IgD-negative memory B cell (primary cell): Measurements from ENCODE around the gene SLC35F3. TPM values are rescaled to one million over a fixed set of nuclear protein-coding genes. Genes with fewer than 3 reads are reported as not detected.
"Not testable (repeated sequence)": the region's sequence is repeated elsewhere in the genome, so short reads cannot be mapped to it uniquely, and the experiment has no call there.

Experiments used
- H3K27ac Mint-ChIP-seq, 3 donors: one replicate each; pipeline ENCODE4 v1.8.0; 2020 to 2022; ENCODE audit warnings: mild to moderate bottlenecking in 3 of 3, mixed read lengths in 3 of 3, moderate library complexity in 1 of 3
- H3K27me3 Mint-ChIP-seq: one replicate; pipeline ENCODE4 v1.8.0; 2021; ENCODE audit warnings: mixed read lengths
- H3K36me3 Mint-ChIP-seq: one replicate; pipeline ENCODE4 v1.8.0; 2020; ENCODE audit warnings: mild to moderate bottlenecking, mixed read lengths
- H3K4me1 Mint-ChIP-seq, 3 donors: one replicate each; pipeline ENCODE4 v1.8.0; 2020 to 2022; ENCODE audit warnings: mixed read lengths in 3 of 3, mild to moderate bottlenecking in 1 of 3
- H3K4me3 Mint-ChIP-seq, 4 donors: one replicate each; pipeline ENCODE4 v1.8.0; 2020 to 2022; ENCODE audit warnings: mild to moderate bottlenecking in 4 of 4, mixed read lengths in 4 of 4, moderate library complexity in 3 of 4
- H3K9me3 Mint-ChIP-seq, 3 donors: one replicate each; pipeline ENCODE4 v1.8.0; 2020 to 2021; ENCODE audit warnings: mixed read lengths in 3 of 3, mild to moderate bottlenecking in 1 of 3
- polyA plus RNA-seq: library from polyadenylated mRNA; unstranded; fragments of 300-500 nt; fragmentation: Illumina TruSeq; gene quantifications from one replicate; pipeline ENCODE4 v1.2.3, GENCODE V29; 2021

SLC35F3 gene
- polyA plus RNA-seq, 1 donor from 2014 or later: not detected

DNA sequence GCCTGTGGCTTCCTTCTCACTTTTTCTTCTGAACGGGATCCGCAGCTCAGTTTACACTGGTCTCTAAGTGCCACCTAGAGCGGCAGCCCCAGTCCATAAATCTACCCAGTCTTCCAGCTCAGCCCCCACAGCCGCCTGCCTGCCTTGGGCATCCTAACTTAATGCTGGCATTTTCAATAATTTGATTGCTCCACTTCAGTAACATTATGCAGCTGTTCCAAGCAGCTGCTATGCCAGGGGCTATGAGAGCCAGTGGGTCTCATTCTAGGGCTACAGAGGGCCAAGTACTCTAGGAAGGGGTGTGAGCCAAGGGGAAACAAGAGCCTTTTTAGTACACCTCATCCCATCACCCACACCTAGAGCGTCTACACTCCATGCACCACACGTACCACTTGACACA lies 420.3 kb downstream of the SLC35F3 start:
- peaks cover 10 to 21% (median 20%) of the 10 kb centered on the region in 3 donors for H3K4me1 Mint-ChIP-seq
- H3K9me3 Mint-ChIP-seq: no peaks in the 10 kb centered on the region
- H3K36me3 Mint-ChIP-seq: peaks cover 2% of the 10 kb centered on the region
- H3K27me3 Mint-ChIP-seq: peaks cover 13% of the 10 kb centered on the region
- no peak overlapping the region for H3K4me3 Mint-ChIP-seq
- no peak overlapping the region for H3K27ac Mint-ChIP-seq

DNA sequence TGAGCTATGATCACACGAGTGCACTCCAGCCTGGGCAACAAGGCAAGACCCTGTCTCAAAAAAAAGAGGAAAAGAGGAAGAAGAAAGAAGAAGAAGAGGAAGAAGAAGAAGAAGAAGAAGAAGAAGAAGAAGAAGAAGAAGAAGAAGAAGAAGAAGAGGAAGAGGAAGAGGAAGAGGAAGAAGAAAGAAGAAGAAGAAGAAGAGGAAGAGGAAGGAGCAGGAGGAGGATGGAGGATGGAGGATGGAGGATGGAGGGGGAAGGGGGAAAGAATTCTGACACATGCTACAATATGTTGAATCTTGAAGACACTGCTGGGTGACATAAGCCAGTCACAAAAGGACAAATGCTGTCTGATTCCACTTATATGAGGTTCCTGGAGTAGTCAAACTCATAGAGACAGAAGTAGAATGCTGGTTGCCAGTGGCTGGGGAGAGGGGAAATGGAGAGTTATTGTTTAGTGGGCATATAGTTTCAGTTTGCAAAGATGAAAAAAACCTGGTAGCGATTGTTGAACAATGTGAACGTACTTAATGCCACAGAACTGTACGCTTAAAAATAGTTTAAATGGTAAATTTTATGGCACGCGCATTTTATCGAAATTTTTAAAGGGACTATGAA lies 421.5 kb downstream of the SLC35F3 start:
- H3K36me3 Mint-ChIP-seq: peaks cover 2% of the 10 kb centered on the region
- H3K4me3 Mint-ChIP-seq: peak overlapping the region; percentile 81 to 89 (median 84)
- peaks cover 13 to 26% (median 24%) of the 10 kb centered on the region in 3 donors for H3K4me1 Mint-ChIP-seq
- H3K27ac Mint-ChIP-seq: peak overlapping the region; percentile 15 to 76 (median 61)
- no peaks in the 10 kb centered on the region for H3K9me3 Mint-ChIP-seq
- H3K27me3 Mint-ChIP-seq: peaks cover 14% of the 10 kb centered on the region

DNA sequence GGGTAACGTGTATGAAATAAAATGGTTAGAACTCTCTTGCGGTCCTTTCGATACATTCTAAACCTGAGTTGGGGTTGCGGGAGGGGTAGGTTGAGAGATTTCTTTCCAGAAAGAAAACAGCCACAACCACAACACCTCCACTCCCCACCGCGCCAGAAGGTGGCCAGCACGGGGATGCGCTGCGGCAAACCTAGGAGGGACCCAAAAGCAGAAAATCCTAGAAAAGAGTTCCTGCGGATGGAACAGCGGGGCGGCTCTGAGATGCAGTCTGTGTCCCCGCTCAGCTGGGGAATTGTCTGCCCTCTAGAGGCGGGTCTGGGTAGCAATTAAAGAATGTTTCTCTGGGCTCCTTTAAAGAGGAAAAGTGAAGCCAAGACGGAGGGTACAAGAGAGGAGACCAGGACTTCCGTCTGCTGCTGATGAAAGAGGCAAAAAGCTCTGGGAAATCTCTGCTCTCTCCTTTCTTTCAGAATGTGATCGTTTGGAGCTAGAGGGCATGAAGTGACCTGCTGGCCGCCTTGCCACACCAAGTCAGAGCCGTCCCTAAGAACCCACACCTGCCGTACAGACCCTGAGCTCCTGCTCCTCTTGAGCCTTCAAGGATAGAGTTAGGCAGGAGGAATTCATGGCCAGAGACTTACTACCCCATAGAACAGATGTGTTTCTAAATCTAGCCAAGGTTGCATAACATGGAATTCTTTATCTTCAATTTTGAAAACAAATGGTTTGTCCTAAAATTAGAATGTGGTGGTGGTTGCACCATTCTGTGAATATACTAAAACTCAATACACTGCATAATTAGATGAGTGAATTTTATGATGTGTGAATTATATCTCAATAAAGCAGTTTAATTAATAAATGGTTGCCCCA lies 422.3 kb downstream of the SLC35F3 start:
- peaks cover 13 to 26% (median 22%) of the 10 kb centered on the region in 3 donors for H3K4me1 Mint-ChIP-seq
- H3K27ac Mint-ChIP-seq: peak overlapping the region; percentile 15 to 76 (median 61)
- H3K36me3 Mint-ChIP-seq: peaks cover 2% of the 10 kb centered on the region
- H3K27me3 Mint-ChIP-seq: peaks cover 10% of the 10 kb centered on the region
- H3K9me3 Mint-ChIP-seq: no peaks in the 10 kb centered on the region
- H3K4me3 Mint-ChIP-seq: peak overlapping the region; percentile 81 to 89 (median 84)

DNA sequence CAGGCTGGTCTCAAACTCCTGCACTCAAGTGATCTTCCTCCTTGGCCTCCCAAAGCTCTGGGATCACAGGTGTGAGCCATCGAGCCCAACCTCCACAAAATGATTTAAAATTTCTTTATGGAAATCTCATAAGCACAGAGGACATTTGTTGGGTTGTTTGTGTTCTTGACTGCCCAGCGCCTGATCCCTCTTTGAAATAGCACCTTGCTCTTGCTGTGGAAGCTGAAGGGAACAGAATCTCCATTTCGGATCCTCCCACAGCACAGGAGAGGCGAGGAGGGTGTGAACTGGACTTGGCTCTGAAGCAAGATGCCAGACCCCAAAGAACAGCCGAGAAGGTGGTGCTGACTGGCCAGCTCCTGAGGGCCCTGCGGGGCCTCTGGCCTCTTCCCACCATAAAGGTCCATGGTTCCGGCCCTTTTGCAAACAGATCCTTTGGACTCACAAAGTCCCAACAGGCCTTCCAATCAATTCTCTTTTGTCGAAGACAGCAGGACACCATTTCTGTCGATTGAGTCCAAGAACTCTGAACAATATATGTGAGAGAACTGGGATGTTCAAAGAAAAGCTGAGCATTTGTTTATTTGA lies 423.2 kb downstream of the SLC35F3 start:
- Mint-ChIP-seq H3K9me3 (peaks cover 0 to 2% (median 0%) of the 10 kb centered on the region in 3 donors), H3K27ac (no peak overlapping the region), H3K4me1 (peaks cover 13 to 21% (median 17%) of the 10 kb centered on the region in 3 donors), H3K27me3 (peaks cover 10% of the 10 kb centered on the region), H3K4me3 (no peak overlapping the region), H3K36me3 (peaks cover 2% of the 10 kb centered on the region)

DNA sequence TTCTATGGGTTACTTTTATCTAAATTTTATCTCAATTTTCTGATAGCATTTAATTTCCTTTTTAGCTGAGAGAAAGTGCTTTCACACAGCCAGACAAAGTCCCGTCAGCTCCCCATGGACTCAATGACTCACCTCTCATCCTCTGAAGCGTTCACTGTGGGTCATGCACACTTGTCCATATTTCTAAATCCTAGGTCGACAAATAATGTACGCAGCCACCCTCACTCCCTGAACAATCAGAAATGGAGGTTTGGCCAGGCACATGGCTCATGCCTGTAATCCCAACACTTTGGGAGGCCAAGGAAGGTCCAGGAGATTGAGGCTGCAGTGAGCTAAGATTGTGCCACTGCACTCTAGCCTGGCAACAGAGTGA lies 426.4 kb downstream of the SLC35F3 start:
- no peaks in the 10 kb centered on the region for H3K36me3 Mint-ChIP-seq
- H3K27me3 Mint-ChIP-seq: peaks cover 9% of the 10 kb centered on the region
- peaks cover 2 to 5% (median 2%) of the 10 kb centered on the region in 3 donors for H3K9me3 Mint-ChIP-seq
- H3K4me1 Mint-ChIP-seq: peaks cover 12 to 15% (median 12%) of the 10 kb centered on the region in 3 donors
- peak overlapping the region in 1 of 3 donors; percentile 24 for H3K27ac Mint-ChIP-seq
- peak overlapping the region in 1 of 4 donors; percentile 72 for H3K4me3 Mint-ChIP-seq

DNA sequence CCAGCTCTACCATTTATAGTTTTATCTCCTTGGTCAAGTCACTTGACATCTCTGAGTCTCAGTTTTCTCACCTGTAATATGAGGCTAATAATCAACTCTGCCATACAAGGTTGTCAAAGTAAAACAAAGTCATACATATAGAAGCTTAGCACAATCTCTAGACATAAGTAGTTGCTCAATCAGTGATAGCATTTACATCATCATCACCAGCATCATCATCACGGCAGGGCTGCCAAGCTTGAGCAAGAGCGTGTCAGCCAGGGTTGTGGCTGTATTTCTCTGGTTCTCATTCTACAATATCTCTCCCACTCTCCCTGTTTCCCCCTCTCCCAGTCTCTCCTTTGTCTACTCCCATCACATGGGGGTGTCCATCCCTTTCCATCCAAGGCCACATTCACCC lies 427.0 kb downstream of the SLC35F3 start:
- Mint-ChIP-seq H3K9me3 (peaks cover 3 to 10% (median 9%) of the 10 kb centered on the region in 3 donors), H3K27ac (peak overlapping the region in 1 of 3 donors; percentile 71), H3K36me3 (no peaks in the 10 kb centered on the region), H3K27me3 (peaks cover 11% of the 10 kb centered on the region), H3K4me3 (peak overlapping the region in 1 of 4 donors; percentile 51), H3K4me1 (peaks cover 8 to 10% (median 8%) of the 10 kb centered on the region in 3 donors)

DNA sequence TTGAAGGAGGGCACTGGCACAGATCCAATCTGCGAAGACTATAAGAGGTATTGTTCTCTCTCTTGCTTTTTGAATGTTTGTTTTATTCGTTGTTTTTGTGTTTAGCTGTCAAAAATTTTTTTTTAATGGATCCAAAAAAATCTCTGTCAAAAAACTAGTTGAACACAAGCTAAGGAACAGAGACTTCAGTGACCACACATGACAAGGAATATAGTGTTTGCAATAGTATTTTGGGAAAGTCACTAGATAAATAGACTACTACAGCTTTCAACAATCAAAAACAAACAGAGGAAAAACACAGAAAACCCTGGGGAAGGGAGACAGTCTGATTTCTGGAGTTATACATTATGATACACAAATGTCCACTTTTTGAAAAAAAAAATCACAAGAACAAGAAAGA lies 431.9 kb downstream of the SLC35F3 start:
- H3K9me3 Mint-ChIP-seq: peaks cover 8 to 28% (median 22%) of the 10 kb centered on the region in 3 donors
- H3K27ac Mint-ChIP-seq: no peak overlapping the region
- no peaks in the 10 kb centered on the region for H3K4me1 Mint-ChIP-seq
- H3K4me3 Mint-ChIP-seq: no peak overlapping the region
- peaks cover 3% of the 10 kb centered on the region for H3K36me3 Mint-ChIP-seq
- H3K27me3 Mint-ChIP-seq: peaks cover 7% of the 10 kb centered on the region

DNA sequence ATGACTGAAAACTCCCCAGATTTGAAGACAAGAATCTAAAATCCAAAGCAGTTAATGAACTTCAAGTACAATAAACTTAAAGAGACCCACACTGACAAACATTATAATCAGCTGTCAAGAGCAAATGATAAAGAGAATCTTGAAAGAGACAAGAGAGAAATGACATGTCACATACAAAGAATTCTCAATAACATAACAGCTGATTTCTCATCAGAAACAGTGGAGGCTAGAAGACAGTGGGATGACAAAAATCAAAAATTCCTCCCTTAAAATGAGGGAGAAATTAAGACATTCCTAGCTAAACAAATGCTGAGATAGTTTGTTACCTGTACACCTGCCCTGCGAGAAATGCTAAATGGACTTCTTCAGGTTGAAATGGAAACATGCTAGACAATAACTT lies 432.8 kb downstream of the SLC35F3 start:
- Mint-ChIP-seq H3K9me3 (peaks cover 6 to 28% (median 22%) of the 10 kb centered on the region in 3 donors), H3K36me3 (peaks cover 3% of the 10 kb centered on the region), H3K27me3 (peaks cover 7% of the 10 kb centered on the region), H3K4me1 (no peaks in the 10 kb centered on the region), H3K27ac (no peak overlapping the region), H3K4me3 (no peak overlapping the region)

DNA sequence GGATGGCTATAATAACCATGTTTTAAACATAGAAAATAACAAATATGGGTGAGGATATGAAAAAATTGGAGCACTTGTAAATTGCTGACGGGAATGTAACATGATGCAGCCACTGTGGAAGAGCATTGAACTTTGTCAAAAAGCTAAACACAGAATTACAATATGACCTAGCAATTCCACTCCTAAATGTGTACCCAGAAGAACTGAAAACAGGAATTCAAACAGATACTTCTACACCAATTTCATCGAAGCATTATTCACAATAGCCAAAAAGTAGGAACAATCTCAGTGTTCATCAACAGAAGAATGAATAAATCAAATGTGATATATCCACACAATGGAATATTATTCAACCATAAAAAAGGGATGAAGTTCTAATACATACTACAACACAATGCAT lies 436.1 kb downstream of the SLC35F3 start:
- peaks cover 6 to 28% (median 20%) of the 10 kb centered on the region in 3 donors for H3K9me3 Mint-ChIP-seq
- H3K27ac Mint-ChIP-seq: no peak overlapping the region
- no peaks in the 10 kb centered on the region for H3K4me1 Mint-ChIP-seq
- peaks cover 2% of the 10 kb centered on the region for H3K27me3 Mint-ChIP-seq
- no peak overlapping the region for H3K4me3 Mint-ChIP-seq
- peaks cover 3% of the 10 kb centered on the region for H3K36me3 Mint-ChIP-seq

DNA sequence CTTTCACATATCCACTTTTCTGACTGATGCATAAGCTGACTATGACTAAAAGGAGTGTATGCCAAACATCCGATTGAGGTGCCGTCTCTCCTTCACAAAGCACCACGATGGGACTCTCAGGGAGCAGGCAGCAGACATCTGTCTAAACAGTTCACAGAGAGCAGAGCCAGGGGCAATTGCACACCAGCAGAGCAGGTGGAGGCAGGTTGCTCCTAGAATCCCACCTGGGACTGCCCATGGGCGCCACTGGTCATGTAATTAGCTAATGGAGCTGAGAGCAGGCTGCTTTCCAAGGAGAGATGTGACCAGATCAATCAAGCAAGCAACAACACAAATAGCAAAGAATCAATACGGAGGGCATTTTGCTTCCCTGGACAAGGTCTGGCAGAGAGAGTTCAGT lies 438.3 kb downstream of the SLC35F3 start:
- Mint-ChIP-seq H3K4me3 (no peak overlapping the region), H3K27me3 (no peaks in the 10 kb centered on the region), H3K9me3 (peaks cover 0 to 12% (median 4%) of the 10 kb centered on the region in 3 donors), H3K36me3 (peaks cover 3% of the 10 kb centered on the region), H3K4me1 (no peaks in the 10 kb centered on the region), H3K27ac (no peak overlapping the region)

DNA sequence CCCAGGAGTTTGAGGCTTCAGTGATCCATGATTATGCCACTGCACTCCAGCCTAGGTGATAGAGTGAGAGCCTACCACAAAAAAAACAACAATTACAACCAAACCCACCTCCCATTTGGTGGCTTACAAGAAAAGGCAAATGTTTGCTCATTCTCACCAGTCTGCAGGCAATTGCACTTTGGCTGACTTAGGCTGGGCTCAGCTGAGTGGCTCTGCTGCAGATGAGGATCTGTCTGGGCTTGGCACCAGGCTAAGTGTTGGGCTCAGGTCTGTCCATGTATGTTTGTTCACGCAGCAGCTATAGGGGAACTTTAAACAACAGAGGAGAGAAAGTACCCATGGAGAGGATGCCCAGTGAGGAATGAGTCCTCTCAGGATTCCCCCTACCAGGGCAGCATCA lies 440.8 kb downstream of the SLC35F3 start:
- Mint-ChIP-seq H3K4me3 (no peak overlapping the region), H3K27ac (peak overlapping the region in 1 of 3 donors; percentile 39), H3K27me3 (peaks cover 6% of the 10 kb centered on the region)

DNA sequence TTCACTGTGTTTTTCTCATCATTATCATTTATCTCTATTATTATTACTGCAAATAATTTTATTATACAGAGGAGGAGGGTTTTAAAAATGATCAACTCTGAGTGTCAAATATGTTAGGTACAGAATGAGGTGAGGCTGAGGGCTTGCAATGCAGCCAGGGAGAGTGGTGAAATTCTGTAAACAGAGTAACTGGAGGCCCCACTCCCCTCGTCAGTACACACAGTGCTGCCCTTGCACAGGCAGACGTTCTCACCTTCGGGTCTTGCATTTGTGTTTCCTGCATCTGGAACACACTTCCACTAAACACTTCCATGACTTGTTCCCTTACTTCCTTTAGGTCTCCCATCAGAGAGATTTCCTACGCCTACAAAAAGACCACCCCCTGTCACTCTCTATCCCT lies 444.5 kb downstream of the SLC35F3 start:
- peaks cover 0 to 3% (median 0%) of the 10 kb centered on the region in 3 donors for H3K9me3 Mint-ChIP-seq
- no peaks in the 10 kb centered on the region for H3K4me1 Mint-ChIP-seq
- H3K4me3 Mint-ChIP-seq: no peak overlapping the region
- H3K27ac Mint-ChIP-seq: no peak overlapping the region
- peaks cover 2% of the 10 kb centered on the region for H3K36me3 Mint-ChIP-seq
- H3K27me3 Mint-ChIP-seq: peaks cover 8% of the 10 kb centered on the region

More for the DNA sequence above, 440.8 kb downstream of the SLC35F3 start:
- no peaks in the 10 kb centered on the region for H3K4me1 Mint-ChIP-seq
- peaks cover 5% of the 10 kb centered on the region for H3K36me3 Mint-ChIP-seq
- peaks cover 0 to 4% (median 0%) of the 10 kb centered on the region in 3 donors for H3K9me3 Mint-ChIP-seq

DNA sequence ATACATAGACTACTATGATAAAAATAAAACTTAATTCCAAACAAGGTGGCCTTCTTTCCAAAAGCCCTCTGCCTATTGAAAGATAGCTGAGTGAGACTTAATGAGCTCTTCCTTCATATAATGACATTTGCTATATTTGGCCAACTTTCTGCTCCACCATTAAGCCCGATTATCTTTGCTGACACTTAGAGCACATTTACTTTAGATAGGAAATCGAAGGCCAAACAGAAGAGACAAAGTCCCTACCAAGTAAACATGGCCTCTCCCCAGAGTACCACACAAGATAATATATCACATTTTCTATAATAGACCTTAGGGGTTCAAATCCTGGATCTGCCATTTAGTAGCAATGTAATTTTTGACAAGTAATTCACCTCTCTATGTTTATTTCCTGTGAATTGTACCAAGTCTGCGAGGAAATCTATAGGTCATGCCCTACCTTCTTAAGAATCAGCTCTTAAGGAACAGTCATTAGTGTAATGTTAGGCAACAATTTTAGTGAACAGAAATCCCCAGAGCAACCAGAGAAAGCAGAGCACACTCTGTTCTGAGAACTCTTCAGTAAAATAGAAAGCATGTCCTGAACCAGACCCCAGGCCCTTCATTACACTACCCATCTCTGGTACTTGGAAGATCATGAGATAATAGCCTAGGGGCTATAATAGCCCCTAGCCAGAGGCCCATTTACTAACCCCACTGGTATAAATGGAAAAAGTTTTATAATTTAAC lies 451.5 kb downstream of the SLC35F3 start:
- H3K4me1 Mint-ChIP-seq: peaks cover 0 to 3% (median 0%) of the 10 kb centered on the region in 3 donors
- no peaks in the 10 kb centered on the region for H3K36me3 Mint-ChIP-seq
- peaks cover 0 to 5% (median 0%) of the 10 kb centered on the region in 3 donors for H3K9me3 Mint-ChIP-seq
- H3K27me3 Mint-ChIP-seq: peaks cover 6% of the 10 kb centered on the region
- peak overlapping the region in 2 of 3 donors; percentile 80 to 90 for H3K27ac Mint-ChIP-seq
- H3K4me3 Mint-ChIP-seq: peak overlapping the region in 1 of 4 donors; percentile 90

DNA sequence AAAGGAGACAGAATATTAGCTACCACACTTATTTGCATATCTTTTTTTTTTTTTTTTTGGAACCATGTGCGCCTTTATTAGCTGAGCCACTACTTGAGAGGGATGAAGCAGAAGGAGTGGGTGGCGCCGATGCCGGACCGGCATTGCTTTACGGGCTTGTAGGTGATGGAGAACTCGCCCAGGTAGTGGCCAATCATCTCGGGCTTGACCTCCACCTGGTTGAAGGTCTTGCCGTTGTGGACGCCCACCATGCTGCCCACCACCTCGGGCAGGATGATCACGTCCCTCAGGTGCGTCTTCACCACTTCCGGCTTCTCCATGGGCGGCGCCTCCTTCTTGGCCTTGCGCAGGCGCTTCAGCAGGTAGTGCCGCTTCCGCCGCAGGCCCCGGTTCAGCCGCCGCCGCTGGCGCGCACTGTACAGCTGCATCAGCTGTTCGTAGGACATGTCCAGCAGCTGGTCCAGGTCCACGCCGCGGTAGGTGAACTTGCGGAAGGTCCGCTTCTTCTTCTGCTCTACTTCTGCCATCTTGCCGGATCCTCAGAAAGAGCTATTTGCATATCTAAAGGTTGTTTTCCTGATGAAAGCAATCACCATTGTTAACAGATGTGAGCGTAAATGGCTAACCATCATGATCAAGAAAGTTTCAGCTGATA lies 452.3 kb downstream of the SLC35F3 start:
- peak overlapping the region; percentile 43 to 90 (median 80) for H3K27ac Mint-ChIP-seq
- H3K4me1 Mint-ChIP-seq, H3K36me3 Mint-ChIP-seq, H3K27me3 Mint-ChIP-seq, H3K9me3 Mint-ChIP-seq: not testable (repeated sequence)
- peak overlapping the region; percentile 80 to 91 (median 86) for H3K4me3 Mint-ChIP-seq
